SU-DHL-6 (cell line): ENCODE results near the gene RBKS.
"Not testable (repeated sequence)": the region's sequence is repeated elsewhere in the genome, so short reads cannot be mapped to it uniquely, and the experiment has no call there.

Source experiments
- H2AFZ ChIP-seq: fragments of 200-600 bp; sonication (generic); 2 replicates; pipeline ENCODE4 v1.6.1; 2014; ENCODE audit warnings: low read depth, mild to moderate bottlenecking, moderate library complexity, mixed read lengths, antibody characterized with exemption, low read length; ENCODE audit not compliant: severe bottlenecking
- H3F3A ChIP-seq: fragments of 200-600 bp; shearing (Covaris generic); 2 replicates; pipeline ENCODE4 v1.6.0; 2016; ENCODE audit warnings: antibody characterized with exemption, mild to moderate bottlenecking; ENCODE audit not compliant: insufficient read depth
- H3K27ac ChIP-seq: fragments of 200-600 bp; sonication (generic); 2 replicates; pipeline ENCODE4 v1.5.1; 2016; ENCODE audit warnings: low read depth, mild to moderate bottlenecking, low read length, moderate library complexity, mixed read lengths
- H3K27me3 ChIP-seq: fragments of 200-600 bp; sonication (generic), shearing (Covaris generic); 2 replicates; pipeline ENCODE4 v1.6.0; 2014; ENCODE audit warnings: mild to moderate bottlenecking, low read length
- H3K36me3 ChIP-seq: fragments of 200-600 bp; sonication (generic); 2 replicates; pipeline ENCODE4 v1.6.1; 2014; ENCODE audit warnings: mild to moderate bottlenecking, low read length, mixed read lengths
- H3K4me2 ChIP-seq: fragments of 300-600, 200-600 bp; shearing (Covaris generic), sonication (generic); 2 replicates; pipeline ENCODE4 v1.6.0; 2014; ENCODE audit warnings: low read length, low read depth, mild to moderate bottlenecking; ENCODE audit not compliant: poor library complexity, severe bottlenecking
- H3K4me3 ChIP-seq: fragments of 200-600 bp; sonication (generic); 2 replicates; pipeline ENCODE4 v1.5.1; 2014; ENCODE audit warnings: antibody characterized with exemption, low read length, mild to moderate bottlenecking, mixed read lengths; ENCODE audit not compliant: insufficient read depth, poor library complexity, severe bottlenecking
- H3K79me2 ChIP-seq: fragments of 200-600 bp; sonication (generic); 2 replicates; pipeline ENCODE4 v1.6.1; 2014; ENCODE audit warnings: mild to moderate bottlenecking, low read length, moderate library complexity; ENCODE audit not compliant: insufficient read depth
- H3K9ac ChIP-seq: fragments of 200-600 bp; sonication (generic); 2 replicates; pipeline ENCODE4 v1.7.0; 2014; ENCODE audit warnings: mild to moderate bottlenecking, low read length
- H3K9me2 ChIP-seq: fragments of 200-600 bp; sonication (generic); replicated peaks from 2 replicates; pipeline ENCODE4 v1.6.1; 2014; ENCODE audit warnings: low read length; ENCODE audit not compliant: insufficient read depth
- H3K9me3 ChIP-seq: fragments of 200-600 bp; sonication (generic); 2 replicates; pipeline ENCODE4 v1.6.1; 2014; ENCODE audit warnings: low read length, mixed read lengths; ENCODE audit not compliant: insufficient read depth
- H4K20me1 ChIP-seq: fragments of 200-600 bp; sonication (generic); 2 replicates; pipeline ENCODE4 v1.6.1; 2014; ENCODE audit warnings: low read depth, mild to moderate bottlenecking, antibody characterized with exemption, low read length, moderate library complexity, mixed read lengths
- EZH2phosphoT487 ChIP-seq: fragments of 200-600 bp; sonication (generic), shearing (Covaris generic); conservative IDR thresholded peaks from 2 replicates; pipeline ENCODE4 v1.6.1; 2018; ENCODE audit warnings: mild to moderate bottlenecking, antibody characterized with exemption, low read length, moderate library complexity, mixed read lengths
- TF ChIP-seq, protein P1 (sequence below): fragments of 200-600 bp; sonication (generic); IDR thresholded peaks from one replicate; pipeline ENCODE4 v1.5.1; 2017; ENCODE audit warnings: antibody characterized with exemption, mild to moderate bottlenecking, low read length, moderate library complexity; ENCODE audit not compliant: insufficient read depth, poor library complexity, severe bottlenecking

The RBKS gene

DNA sequence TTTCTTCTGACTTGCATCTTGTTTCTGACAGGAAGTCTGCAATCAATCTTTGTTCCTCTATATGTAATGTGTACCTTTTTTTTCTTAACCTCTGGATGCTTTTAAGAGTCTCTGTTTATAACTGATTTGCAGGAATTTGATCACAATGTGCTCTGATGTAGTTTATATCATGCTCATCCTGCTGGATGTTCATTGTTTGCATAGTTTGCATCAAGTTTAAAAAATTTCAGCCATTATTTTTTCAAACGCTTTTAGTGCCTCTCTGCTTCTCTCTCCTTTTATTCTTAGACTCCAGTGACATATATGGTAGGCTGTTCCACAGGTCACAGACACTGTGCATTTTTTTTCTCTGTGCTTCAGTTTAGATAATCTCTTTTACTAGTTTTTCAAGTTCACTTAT lies 23.9 kb downstream of the RBKS start:
- Histone ChIP-seq H3K27ac (no peak overlapping the region), H2AFZ (no peak overlapping the region)
- no peak for TF ChIP-seq EZH2phosphoT487
- TF ChIP-seq, protein P1, sequence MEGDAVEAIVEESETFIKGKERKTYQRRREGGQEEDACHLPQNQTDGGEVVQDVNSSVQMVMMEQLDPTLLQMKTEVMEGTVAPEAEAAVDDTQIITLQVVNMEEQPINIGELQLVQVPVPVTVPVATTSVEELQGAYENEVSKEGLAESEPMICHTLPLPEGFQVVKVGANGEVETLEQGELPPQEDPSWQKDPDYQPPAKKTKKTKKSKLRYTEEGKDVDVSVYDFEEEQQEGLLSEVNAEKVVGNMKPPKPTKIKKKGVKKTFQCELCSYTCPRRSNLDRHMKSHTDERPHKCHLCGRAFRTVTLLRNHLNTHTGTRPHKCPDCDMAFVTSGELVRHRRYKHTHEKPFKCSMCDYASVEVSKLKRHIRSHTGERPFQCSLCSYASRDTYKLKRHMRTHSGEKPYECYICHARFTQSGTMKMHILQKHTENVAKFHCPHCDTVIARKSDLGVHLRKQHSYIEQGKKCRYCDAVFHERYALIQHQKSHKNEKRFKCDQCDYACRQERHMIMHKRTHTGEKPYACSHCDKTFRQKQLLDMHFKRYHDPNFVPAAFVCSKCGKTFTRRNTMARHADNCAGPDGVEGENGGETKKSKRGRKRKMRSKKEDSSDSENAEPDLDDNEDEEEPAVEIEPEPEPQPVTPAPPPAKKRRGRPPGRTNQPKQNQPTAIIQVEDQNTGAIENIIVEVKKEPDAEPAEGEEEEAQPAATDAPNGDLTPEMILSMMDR, result no peak

DNA sequence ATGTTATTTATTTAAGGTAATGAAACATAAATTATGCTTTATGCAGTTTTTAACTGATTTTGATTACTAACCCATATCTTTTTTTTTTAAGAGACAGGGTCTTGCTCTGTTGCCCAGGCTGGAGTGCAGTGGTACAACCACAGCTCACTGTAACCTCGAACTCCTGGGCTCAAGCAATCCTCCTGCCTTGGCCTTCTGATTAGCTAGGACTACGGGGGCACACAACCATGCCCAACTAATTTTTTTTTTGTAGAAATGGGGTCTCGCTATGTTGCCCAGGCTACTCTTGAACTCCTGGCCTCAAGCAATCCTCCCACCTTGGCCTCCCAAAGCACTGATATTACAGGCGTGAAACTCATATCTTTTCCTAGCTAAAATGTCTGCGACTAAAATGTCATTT lies 26.2 kb downstream of the RBKS start:
- not testable (repeated sequence) for H3K9me3 ChIP-seq, H3K27ac ChIP-seq, H3K4me2 ChIP-seq, H3K36me3 ChIP-seq, H3K9me2 ChIP-seq, H3F3A ChIP-seq, H2AFZ ChIP-seq, H3K79me2 ChIP-seq, H3K9ac ChIP-seq, H3K27me3 ChIP-seq, H3K4me3 ChIP-seq, H4K20me1 ChIP-seq

More for the DNA sequence above, 23.9 kb downstream of the RBKS start:
- Histone ChIP-seq H3F3A (no peaks in the 10 kb centered on the region), H3K4me3 (no peak overlapping the region), H3K9ac (no peak overlapping the region), H3K9me2 (no peaks in the 10 kb centered on the region), H3K4me2 (no peak overlapping the region), H3K79me2 (no peaks in the 10 kb centered on the region), H4K20me1 (no peaks in the 10 kb centered on the region), H3K9me3 (no peaks in the 10 kb centered on the region), H3K36me3 (no peaks in the 10 kb centered on the region), H3K27me3 (no peaks in the 10 kb centered on the region)

DNA sequence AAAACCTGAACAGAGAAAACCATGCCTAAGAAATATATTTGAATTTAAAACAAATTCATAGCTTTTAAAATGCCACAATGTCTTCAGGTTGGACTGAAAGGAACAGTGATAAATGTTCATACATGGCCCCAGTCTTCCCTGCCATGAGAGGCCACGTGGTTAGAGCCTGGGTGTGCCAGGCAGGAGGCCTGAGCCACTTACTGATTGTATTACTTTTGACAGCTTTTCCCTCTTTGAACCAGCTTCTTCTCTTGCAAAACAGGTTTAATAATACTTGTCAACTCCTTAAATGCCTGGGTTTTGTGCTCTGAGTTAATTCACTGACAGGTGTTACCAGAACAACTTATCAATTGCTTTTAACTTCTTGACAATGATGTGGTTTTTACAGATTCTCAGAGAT lies 27.0 kb downstream of the RBKS start:
- Histone ChIP-seq H3K9me2 (no peaks in the 10 kb centered on the region), H3K9ac (no peak overlapping the region), H3K9me3 (no peaks in the 10 kb centered on the region), H3K36me3 (no peaks in the 10 kb centered on the region), H3K27ac (no peak overlapping the region), H3K4me3 (no peak overlapping the region), H3K27me3 (no peaks in the 10 kb centered on the region), H2AFZ (no peak overlapping the region), H3K4me2 (no peak overlapping the region), H3F3A (no peaks in the 10 kb centered on the region), H4K20me1 (no peaks in the 10 kb centered on the region), H3K79me2 (no peaks in the 10 kb centered on the region)
- no peak for TF ChIP-seq EZH2phosphoT487
- TF ChIP-seq, protein P1, result no peak

DNA sequence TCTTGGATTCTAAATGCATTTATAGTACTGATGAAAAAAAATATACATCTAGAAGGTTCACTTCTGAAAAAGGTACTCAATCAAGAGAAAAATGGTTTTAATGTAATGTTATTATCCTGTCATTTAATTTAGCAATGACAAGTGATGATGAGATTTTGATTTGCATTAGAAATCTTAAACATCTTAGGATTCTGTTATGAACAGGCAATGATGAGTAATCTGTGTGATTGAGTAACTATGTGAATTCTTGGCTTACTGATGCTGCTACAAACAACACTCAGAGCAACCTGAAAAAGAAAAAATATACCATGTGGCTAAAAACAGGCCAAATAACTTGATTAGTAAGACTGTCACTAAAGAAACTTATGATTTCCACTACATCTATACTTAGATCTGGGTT lies 30.1 kb downstream of the RBKS start:
- H2AFZ ChIP-seq, result no peak overlapping the region
- no peak overlapping the region for H3K4me3 ChIP-seq
- TF ChIP-seq, protein P1, result no peak
- no peak for TF ChIP-seq EZH2phosphoT487
- H4K20me1 ChIP-seq, result no peaks in the 10 kb centered on the region
- no peak overlapping the region for H3K27ac ChIP-seq
- no peak overlapping the region for H3K4me2 ChIP-seq
- no peaks in the 10 kb centered on the region for H3K79me2 ChIP-seq
- no peaks in the 10 kb centered on the region for H3F3A ChIP-seq
- no peak overlapping the region for H3K9ac ChIP-seq
- H3K36me3 ChIP-seq, result no peaks in the 10 kb centered on the region
- H3K9me3 ChIP-seq, result no peaks in the 10 kb centered on the region
- H3K9me2 ChIP-seq, result no peaks in the 10 kb centered on the region
- H3K27me3 ChIP-seq, result no peaks in the 10 kb centered on the region
